ENCODE data around the gene YY1. TPM values are rescaled to one million over a fixed set of nuclear protein-coding genes. Genes with fewer than 3 reads are reported as not detected.
"Not testable (repeated sequence)": the region's sequence is repeated elsewhere in the genome, so short reads cannot be mapped to it uniquely, and the experiment has no call there.

The YY1 gene
- polyA plus RNA-seq, 12 donors, result 61.9 to 97.5 (median 82.3) TPM

GRCh38 chr14:100294963-100295330 lies 56.0 kb downstream of the YY1 start:
- DNase-seq, result no peak

GRCh38 chr14:100295376-100296105 lies 56.6 kb downstream of the YY1 start:
- DNase-seq, result no peak

GRCh38 chr14:100296106-100296651 lies 57.2 kb downstream of the YY1 start:
- no peak for DNase-seq

- DNase-seq, result not testable (repeated sequence)
Observed at GRCh38 chr14:100296729-100297128, 57.8 kb downstream of the YY1 start.

- peak; percentile 82 for DNase-seq
Observed at GRCh38 chr14:100297320-100298300, 58.7 kb downstream of the YY1 start.

GRCh38 chr14:100298551-100299237 lies 59.8 kb downstream of the YY1 start:
- no peak for DNase-seq

GRCh38 chr14:100299238-100299560 lies 60.3 kb downstream of the YY1 start:
- no peak for DNase-seq

- no peak for DNase-seq
Observed at GRCh38 chr14:100302616-100303015, 63.7 kb downstream of the YY1 start.

GRCh38 chr14:100303179-100303578 lies 64.2 kb downstream of the YY1 start:
- no peak for DNase-seq

GRCh38 chr14:100303925-100304324 lies 65.0 kb downstream of the YY1 start:
- no peak for DNase-seq

- DNase-seq, result no peak
Observed at GRCh38 chr14:100304825-100305323, 65.9 kb downstream of the YY1 start.

GRCh38 chr14:100305324-100306100 lies 66.6 kb downstream of the YY1 start:
- DNase-seq, result no peak

- peak; percentile 76 for DNase-seq
Observed at GRCh38 chr14:100306101-100306997, 67.4 kb downstream of the YY1 start, which contains the start of gene SLC25A29. Gene SLC25A29 (minus strand): TSS chr14:100306444. CDS start chr14:100306232, 212 bp downstream.

GRCh38 chr14:100306998-100307765 lies 68.2 kb downstream of the YY1 start:
- no peak for DNase-seq

GRCh38 chr14:100307766-100308426 lies 69.0 kb downstream of the YY1 start:
- DNase-seq, result no peak

- DNase-seq, result not testable (repeated sequence)
Observed at GRCh38 chr14:100308427-100308792, 69.5 kb downstream of the YY1 start.

GRCh38 chr14:100309028-100309737 lies 70.2 kb downstream of the YY1 start:
- DNase-seq, result no peak
